Type B pancreatic cell (in vitro differentiated cells): ENCODE data around the gene AGPAT3. TPM values are rescaled to one million over a fixed set of nuclear protein-coding genes. Genes with fewer than 3 reads are reported as not detected.

Experiments used
- DNase-seq: peaks from one replicate; pipeline ENCODE4 v3.0.0; 2021; ENCODE audit warnings: mixed read lengths; ENCODE audit not compliant: unreplicated experiment; ENCODE audit errors: extremely low spot score
- H3K27ac Mint-ChIP-seq: 2 replicates; pipeline ENCODE4 v1.8.0; 2021; ENCODE audit warnings: mild to moderate bottlenecking, mixed read lengths
- H3K27me3 Mint-ChIP-seq: 2 replicates; pipeline ENCODE4 v1.8.0; 2021; ENCODE audit warnings: mixed read lengths
- H3K36me3 Mint-ChIP-seq: 2 replicates; pipeline ENCODE4 v1.8.0; 2021; ENCODE audit warnings: mixed read lengths
- H3K4me1 Mint-ChIP-seq: one replicate; pipeline ENCODE4 v1.8.0; 2021; ENCODE audit warnings: mixed read lengths; ENCODE audit not compliant: unreplicated experiment
- H3K4me3 Mint-ChIP-seq: 2 replicates; pipeline ENCODE4 v1.8.0; 2021; ENCODE audit warnings: mild to moderate bottlenecking, mixed read lengths
- H3K9me3 Mint-ChIP-seq: 2 replicates; pipeline ENCODE4 v1.8.0; 2021; ENCODE audit warnings: mixed read lengths
- total RNA-seq: library from RNA; stranded (reverse); gene quantifications from 2 replicates; pipeline ENCODE4 v1.2.1, GENCODE V29; 2021; ENCODE audit warnings: low replicate concordance
- TF ChIP-seq, protein P1 (sequence below): fragments of 200-600 bp; sonication (generic); conservative IDR thresholded peaks from 2 replicates; pipeline ENCODE4 v1.5.0; 2021; ENCODE audit warnings: antibody characterized with exemption, mild to moderate bottlenecking

The AGPAT3 gene
- total RNA-seq, 1 donor from 2014 or later: 59.2 TPM

DNA sequence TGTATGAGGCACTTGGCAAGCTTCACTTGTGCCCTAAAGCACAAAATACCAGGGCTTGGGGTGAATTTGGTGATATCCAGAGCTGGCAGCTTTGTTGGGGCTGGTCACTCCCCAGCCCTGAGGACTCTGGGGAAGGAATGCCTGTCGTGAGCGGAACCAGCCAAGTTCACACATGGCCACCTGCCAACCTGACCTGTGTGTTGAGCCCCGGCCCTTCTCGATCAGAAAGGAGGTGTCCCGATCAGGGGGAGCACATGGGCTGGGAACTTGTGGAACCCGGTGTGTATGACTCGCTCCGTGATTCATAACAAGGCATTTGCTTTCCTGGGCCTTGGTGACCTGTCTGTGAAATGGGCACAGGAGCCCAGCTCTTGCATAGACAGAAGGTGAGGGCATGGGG is 43.1 kb downstream of the AGPAT3 start:
- DNase-seq: no peak
- peaks cover 7% of the 10 kb centered on the region for H3K9me3 Mint-ChIP-seq
- peaks cover 48% of the 10 kb centered on the region for H3K4me1 Mint-ChIP-seq
- H3K27me3 Mint-ChIP-seq: no peaks in the 10 kb centered on the region
- H3K4me3 Mint-ChIP-seq: no peak overlapping the region
- no peak overlapping the region for H3K27ac Mint-ChIP-seq
- TF ChIP-seq, protein P1, sequence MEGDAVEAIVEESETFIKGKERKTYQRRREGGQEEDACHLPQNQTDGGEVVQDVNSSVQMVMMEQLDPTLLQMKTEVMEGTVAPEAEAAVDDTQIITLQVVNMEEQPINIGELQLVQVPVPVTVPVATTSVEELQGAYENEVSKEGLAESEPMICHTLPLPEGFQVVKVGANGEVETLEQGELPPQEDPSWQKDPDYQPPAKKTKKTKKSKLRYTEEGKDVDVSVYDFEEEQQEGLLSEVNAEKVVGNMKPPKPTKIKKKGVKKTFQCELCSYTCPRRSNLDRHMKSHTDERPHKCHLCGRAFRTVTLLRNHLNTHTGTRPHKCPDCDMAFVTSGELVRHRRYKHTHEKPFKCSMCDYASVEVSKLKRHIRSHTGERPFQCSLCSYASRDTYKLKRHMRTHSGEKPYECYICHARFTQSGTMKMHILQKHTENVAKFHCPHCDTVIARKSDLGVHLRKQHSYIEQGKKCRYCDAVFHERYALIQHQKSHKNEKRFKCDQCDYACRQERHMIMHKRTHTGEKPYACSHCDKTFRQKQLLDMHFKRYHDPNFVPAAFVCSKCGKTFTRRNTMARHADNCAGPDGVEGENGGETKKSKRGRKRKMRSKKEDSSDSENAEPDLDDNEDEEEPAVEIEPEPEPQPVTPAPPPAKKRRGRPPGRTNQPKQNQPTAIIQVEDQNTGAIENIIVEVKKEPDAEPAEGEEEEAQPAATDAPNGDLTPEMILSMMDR: no peak
- H3K36me3 Mint-ChIP-seq: peaks cover 22% of the 10 kb centered on the region

DNA sequence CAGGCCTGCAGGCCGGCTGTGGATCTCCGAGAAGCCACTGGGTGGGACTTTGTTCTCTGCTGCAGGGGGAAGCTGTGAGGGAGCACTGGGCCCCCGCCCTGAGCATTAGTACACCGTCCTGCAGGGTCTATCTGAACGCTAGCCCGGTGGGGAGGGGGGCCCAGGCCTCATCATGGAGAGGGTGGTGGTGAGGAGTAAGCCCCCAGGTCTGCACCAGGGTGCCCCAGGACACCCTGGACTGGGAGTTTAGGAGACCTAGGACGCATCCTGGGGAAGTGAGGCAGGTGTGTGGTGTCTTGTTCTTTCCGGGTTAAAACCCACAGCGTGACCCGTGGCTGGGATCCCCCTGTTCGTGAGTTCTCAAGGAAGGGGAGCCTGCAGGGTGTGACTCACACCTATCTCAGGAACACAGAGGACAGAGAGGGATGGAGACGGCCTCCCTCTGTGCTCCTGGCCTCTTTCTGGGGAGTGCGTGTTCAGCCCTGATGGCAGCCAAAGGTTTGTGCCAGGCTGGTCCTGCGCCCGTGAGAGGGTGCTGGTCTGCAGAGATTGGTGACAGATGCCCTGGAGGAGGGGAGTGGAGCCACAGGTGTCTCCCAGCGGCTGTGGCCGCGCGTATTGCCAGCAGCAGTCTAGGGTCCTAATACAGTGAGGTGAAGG is 44.8 kb downstream of the AGPAT3 start:
- peaks cover 40% of the 10 kb centered on the region for H3K4me1 Mint-ChIP-seq
- peak overlapping the region; percentile 4 for H3K27ac Mint-ChIP-seq

DNA sequence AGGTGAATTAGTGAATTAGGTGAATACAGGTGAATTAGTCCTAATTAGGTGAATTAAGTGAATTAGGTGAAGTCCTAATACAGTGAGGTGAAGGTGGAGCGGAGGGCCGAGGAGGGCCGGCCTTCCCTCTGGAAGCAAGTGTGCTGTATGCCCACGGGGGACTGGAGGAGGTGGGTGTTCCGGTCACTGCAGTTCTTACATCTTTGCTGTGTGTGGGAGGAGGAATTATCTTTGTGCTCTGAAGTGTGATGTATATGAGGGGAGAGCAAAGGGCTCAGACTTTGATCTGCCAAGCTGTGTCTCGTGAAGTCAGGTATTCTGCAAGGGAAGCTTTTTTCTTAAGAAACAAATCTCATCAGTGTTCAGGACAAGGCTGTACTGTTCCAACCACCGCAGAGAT is 45.4 kb downstream of the AGPAT3 start:
- peak overlapping the region; percentile 4 for H3K27ac Mint-ChIP-seq
- TF ChIP-seq, protein P1: no peak
- no peak for DNase-seq

More for the DNA sequence above, 44.8 kb downstream of the AGPAT3 start:
- TF ChIP-seq, protein P1: no peak
- Mint-ChIP-seq H3K9me3 (peaks cover 7% of the 10 kb centered on the region), H3K36me3 (peaks cover 17% of the 10 kb centered on the region), H3K27me3 (no peaks in the 10 kb centered on the region), H3K4me3 (no peak overlapping the region)
- DNase-seq: no peak

DNA sequence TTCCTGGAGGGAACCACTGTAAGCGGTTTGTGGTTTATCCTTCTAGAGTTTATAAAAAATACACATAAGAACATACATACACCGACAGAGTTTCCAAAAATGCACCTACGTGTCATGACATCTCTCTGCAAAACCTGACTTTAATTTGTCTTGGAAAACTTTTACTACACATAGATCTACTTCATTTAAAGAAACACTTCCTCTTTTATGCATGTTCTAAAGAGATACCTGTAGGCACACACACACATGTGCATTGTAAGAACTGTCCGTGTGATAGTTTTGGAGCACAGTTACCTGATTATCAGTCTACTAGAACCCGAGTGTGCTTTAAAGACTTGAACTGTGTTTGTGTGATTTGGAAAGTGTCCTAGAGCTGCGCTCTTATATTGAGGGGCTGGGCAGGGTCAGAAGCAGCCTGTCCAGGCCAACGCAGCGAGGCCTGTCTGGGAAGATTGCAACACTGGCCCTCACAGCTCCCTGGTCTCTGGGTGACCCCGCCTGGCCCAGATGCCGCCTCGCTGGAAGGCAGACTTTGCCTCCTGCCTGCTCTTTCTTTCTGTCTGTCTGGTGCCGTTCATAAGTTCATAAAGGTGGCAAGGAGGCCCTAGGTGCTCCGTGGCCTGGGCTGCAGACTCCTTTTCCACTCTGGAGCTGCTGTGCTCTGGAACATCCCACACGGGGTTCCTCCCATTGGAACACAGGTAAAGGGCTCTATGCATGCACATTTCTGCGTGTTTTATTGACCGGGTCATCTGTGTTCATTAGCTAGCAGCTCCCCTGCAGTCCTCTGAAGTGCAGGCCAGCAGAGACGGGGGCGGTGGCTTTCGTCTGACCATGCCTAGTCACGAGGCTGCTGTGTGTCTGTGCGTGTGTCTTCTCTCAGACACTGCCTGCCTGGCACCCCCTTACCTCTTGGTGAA is 46.3 kb downstream of the AGPAT3 start:
- Mint-ChIP-seq H3K9me3 (peaks cover 7% of the 10 kb centered on the region), H3K27ac (peak overlapping the region; percentile 32), H3K4me3 (no peak overlapping the region), H3K36me3 (peaks cover 13% of the 10 kb centered on the region), H3K4me1 (peaks cover 38% of the 10 kb centered on the region), H3K27me3 (no peaks in the 10 kb centered on the region)
- TF ChIP-seq, protein P1: no peak
- DNase-seq: no peak

More for the DNA sequence above, 45.4 kb downstream of the AGPAT3 start:
- Mint-ChIP-seq H3K9me3 (peaks cover 7% of the 10 kb centered on the region), H3K27me3 (no peaks in the 10 kb centered on the region), H3K36me3 (peaks cover 17% of the 10 kb centered on the region), H3K4me1 (peaks cover 40% of the 10 kb centered on the region), H3K4me3 (peak overlapping the region; percentile 6)

DNA sequence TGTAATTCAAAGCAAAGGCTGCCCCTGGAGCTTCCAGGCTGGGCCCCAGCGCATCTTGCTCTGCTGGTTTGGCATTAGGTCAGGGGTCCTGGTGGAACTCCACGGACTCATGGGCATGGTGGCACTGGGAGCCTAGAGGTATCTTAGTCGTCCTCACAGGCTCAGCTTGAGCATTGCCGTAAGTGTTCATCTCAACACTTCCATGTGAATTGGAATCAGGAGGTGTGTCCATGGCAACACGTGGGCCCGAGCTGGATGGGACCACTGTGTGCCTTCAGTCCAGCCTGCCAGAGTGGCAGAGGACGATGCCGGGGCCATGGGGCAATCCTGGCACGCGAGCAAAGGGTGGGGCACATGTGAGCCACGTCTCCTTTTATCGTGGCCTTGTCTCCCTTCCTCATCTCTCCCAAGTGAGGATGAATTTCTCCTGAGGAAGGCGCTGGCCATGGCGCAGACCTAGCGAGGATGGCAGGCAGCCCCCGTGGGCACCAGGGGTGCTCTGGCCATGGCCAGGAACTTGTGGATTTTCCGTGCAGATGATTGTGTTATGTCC is 47.0 kb downstream of the AGPAT3 start:
- Mint-ChIP-seq H3K36me3 (peaks cover 10% of the 10 kb centered on the region), H3K9me3 (peaks cover 7% of the 10 kb centered on the region), H3K4me1 (peaks cover 44% of the 10 kb centered on the region), H3K4me3 (no peak overlapping the region), H3K27me3 (no peaks in the 10 kb centered on the region), H3K27ac (peak overlapping the region; percentile 19)
- TF ChIP-seq, protein P1: no peak
- DNase-seq: no peak
